ENCODE data around the gene PSMD13. TPM values are rescaled to one million over a fixed set of nuclear protein-coding genes. Genes with fewer than 3 reads are reported as not detected.

PSMD13 gene
- total RNA-seq, 2 experiments from 2014 or later = 220 to 228 TPM

GRCh38 chr11:223026-223789 lies 13.6 kb upstream of the PSMD13 start:
- peaks cover 2% of the 10 kb centered on the region for H3K36me3 Mint-ChIP-seq (ENCODE audit: low read depth)
- ATAC-seq (no peak), DNase-seq (no peak)
- no peak for TF ChIP-seq CTCF (IDR thresholded peaks at IDR 0.05)
- ChIA-PET CTCF (interaction anchor here (2.7 kb wide), 1 partner anchor 28 kb away, joined by 14 read pairs; no protein-coding TSS in a partner anchor), POLR2A (interaction anchor here (1.8 to 2.2 kb wide), 2 partner anchors 10 to 13 kb away, joined by 8 to 9 read pairs; partner anchors contain the start of genes PSMD13 and SIRT3)
- intact Hi-C loops (cut with micrococcal nuclease) = no loop called here
- H3K27me3 Mint-ChIP-seq = no peaks in the 10 kb centered on the region
- no peak overlapping the region for H3K27ac Mint-ChIP-seq
- no peaks in the 10 kb centered on the region for H3K9me3 Mint-ChIP-seq
- H3K4me1 Mint-ChIP-seq (ENCODE audit: low read depth) = peaks cover 8% of the 10 kb centered on the region
- no peak overlapping the region for H3K4me3 Mint-ChIP-seq

- no peaks in the 10 kb centered on the region for H3K9me3 Mint-ChIP-seq
- DNase-seq (no peak), ATAC-seq (no peak)
- no peak for TF ChIP-seq CTCF (IDR thresholded peaks at IDR 0.05)
- no peak overlapping the region for H3K27ac Mint-ChIP-seq
- peaks cover 4% of the 10 kb centered on the region for H3K36me3 Mint-ChIP-seq (ENCODE audit: low read depth)
- CTCF ChIA-PET = no interaction called here
- intact Hi-C loops (cut with micrococcal nuclease) = no loop called here
- no peaks in the 10 kb centered on the region for H3K27me3 Mint-ChIP-seq
- H3K4me3 Mint-ChIP-seq = no peak overlapping the region
- peaks cover 14% of the 10 kb centered on the region for H3K4me1 Mint-ChIP-seq (ENCODE audit: low read depth)
- POLR2A ChIA-PET = interaction anchor here (1.8 kb wide), 1 partner anchor 13 kb away, joined by 8 read pairs; the partner anchor contains the start of genes PSMD13 and SIRT3
These were observed 12.9 kb upstream of the PSMD13 start for GRCh38 chr11:223884-224283.

GRCh38 chr11:224424-224823 lies 12.4 kb upstream of the PSMD13 start:
- Mint-ChIP-seq H3K27me3 (no peaks in the 10 kb centered on the region), H3K9me3 (no peaks in the 10 kb centered on the region), H3K36me3 (ENCODE audit: low read depth) (peaks cover 4% of the 10 kb centered on the region), H3K4me3 (no peak overlapping the region), H3K27ac (no peak overlapping the region), H3K4me1 (ENCODE audit: low read depth) (peaks cover 14% of the 10 kb centered on the region)
- no peak for TF ChIP-seq CTCF (IDR thresholded peaks at IDR 0.05)
- DNase-seq (no peak), ATAC-seq (no peak)
- ChIA-PET POLR2A (interaction anchor here (0.8 to 1.8 kb wide), 2 partner anchors 10 to 12 kb away, joined by 3 to 8 read pairs; partner anchors contain the start of genes PSMD13 and SIRT3), CTCF (no interaction called here)
- intact Hi-C loops (cut with micrococcal nuclease) = no loop called here

- H3K9me3 Mint-ChIP-seq = no peaks in the 10 kb centered on the region
- peaks cover 17% of the 10 kb centered on the region for H3K4me1 Mint-ChIP-seq (ENCODE audit: low read depth)
- intact Hi-C loops (cut with micrococcal nuclease) = no loop called here
- H3K36me3 Mint-ChIP-seq (ENCODE audit: low read depth) = peaks cover 4% of the 10 kb centered on the region
- no peak for TF ChIP-seq CTCF (IDR thresholded peaks at IDR 0.05)
- H3K27ac Mint-ChIP-seq = peak overlapping the region; percentile 70
- peak; percentile 51 for DNase-seq
- ATAC-seq = peak; percentile 85
- H3K4me3 Mint-ChIP-seq = no peak overlapping the region
- CTCF ChIA-PET = no interaction called here
- H3K27me3 Mint-ChIP-seq = no peaks in the 10 kb centered on the region
- POLR2A ChIA-PET = interaction anchor here (1.2 to 1.3 kb wide), 2 partner anchors 10 to 14 kb away, joined by 4 to 5 read pairs; partner anchors contain the start of gene SIRT3
These were observed 10.9 kb upstream of the PSMD13 start for GRCh38 chr11:225734-226453.
